GM12878 (cell line): ENCODE results near the gene TRAF3IP3. TPM values are rescaled to one million over a fixed set of nuclear protein-coding genes. Genes with fewer than 3 reads are reported as not detected.

Source experiments
- BACH1 ChIP-seq: fragments of 450-650 bp; IDR thresholded peaks from 2 replicates; pipeline ENCODE4 v1.6.1; 2017; ENCODE audit warnings: mild to moderate bottlenecking, borderline replicate concordance
- EP300 ChIP-seq, 2 experiments: fragments of 150-350 bp in 1 of 2; IDR thresholded peaks; 2 replicates each; pipeline ENCODE4 v1.6.1; 2011 to 2012; ENCODE audit warnings: low read depth in 2 of 2, low read length in 2 of 2, borderline replicate concordance in 1 of 2, improper control_type of control experiment in 1 of 2, inconsistent platforms in 1 of 2; ENCODE audit not compliant: control insufficient read depth in 1 of 2
- FOS ChIP-seq: IDR thresholded peaks from 3 replicates; pipeline ENCODE4 v1.6.1; 2011; ENCODE audit warnings: borderline replicate concordance; ENCODE audit not compliant: insufficient read length; ENCODE audit errors: extremely low read depth
- GABPA ChIP-seq: IDR thresholded peaks from 2 replicates; pipeline ENCODE4 v1.6.1; 2014; ENCODE audit warnings: antibody characterized with exemption, low read depth, mild to moderate bottlenecking, inconsistent platforms
- HDAC6 ChIP-seq: fragments of 200-600 bp; sonication (generic); IDR thresholded peaks from one replicate; pipeline ENCODE4 v1.8.0; 2017; ENCODE audit warnings: antibody characterized with exemption; ENCODE audit not compliant: unreplicated experiment
- IKZF2 ChIP-seq, 2 experiments: fragments of 450-650 bp; IDR thresholded peaks; 2 replicates each; pipeline ENCODE4 v1.6.1; 2017; ENCODE audit warnings: mild to moderate bottlenecking in 2 of 2, moderate library complexity in 2 of 2
- IRF5 ChIP-seq: fragments of 450-650 bp; IDR thresholded peaks from 2 replicates; pipeline ENCODE4 v1.6.1; 2017; ENCODE audit warnings: borderline replicate concordance
- MAX ChIP-seq: IDR thresholded peaks from 2 replicates; pipeline ENCODE4 v1.6.1; 2012; ENCODE audit warnings: low read depth, low read length, improper control_type of control experiment
- MEF2B ChIP-seq: fragments of 450-650 bp; IDR thresholded peaks from 2 replicates; pipeline ENCODE4 v1.6.1; 2018; ENCODE audit warnings: mild to moderate bottlenecking, moderate library complexity; ENCODE audit not compliant: partially characterized antibody, poor library complexity, severe bottlenecking
- NBN ChIP-seq: fragments of 450-650 bp; IDR thresholded peaks from 2 replicates; pipeline ENCODE4 v1.6.1; 2016
- NR2C1 ChIP-seq: fragments of 450-650 bp; IDR thresholded peaks from 2 replicates; pipeline ENCODE4 v1.6.1; 2017; ENCODE audit warnings: antibody characterized with exemption, mild to moderate bottlenecking, moderate library complexity
- NR2C2 ChIP-seq: IDR thresholded peaks from 2 replicates; pipeline ENCODE4 v1.6.1; 2011; ENCODE audit warnings: borderline replicate concordance, low read depth; ENCODE audit not compliant: control insufficient read depth, insufficient read length
- NRF1 ChIP-seq: conservative IDR thresholded peaks from 2 replicates; pipeline ENCODE4 v1.6.1; 2011; ENCODE audit warnings: mild to moderate bottlenecking, low read depth, low read length, improper control_type of control experiment
- PAX5 ChIP-seq: IDR thresholded peaks from 2 replicates; pipeline ENCODE4 v1.6.1; 2011; ENCODE audit warnings: low read depth, low read length, borderline replicate concordance
- PAX8 ChIP-seq: fragments of 450-650 bp; IDR thresholded peaks from 2 replicates; pipeline ENCODE4 v1.6.1; 2017; ENCODE audit warnings: mild to moderate bottlenecking, moderate library complexity
- PML ChIP-seq: IDR thresholded peaks from 2 replicates; pipeline ENCODE4 v1.6.1; 2012; ENCODE audit warnings: low read length, inconsistent platforms
- SMAD1 ChIP-seq: fragments of 450-650 bp; IDR thresholded peaks from 2 replicates; pipeline ENCODE4 v1.6.1; 2018; ENCODE audit warnings: mild to moderate bottlenecking, low read depth; ENCODE audit not compliant: partially characterized antibody
- SMC3 ChIP-seq: IDR thresholded peaks from 2 replicates; pipeline ENCODE4 v1.6.1; 2011; ENCODE audit warnings: low read length, improper control_type of control experiment, borderline replicate concordance
- SREBF2 ChIP-seq: IDR thresholded peaks from 2 replicates; pipeline ENCODE4 v1.6.1; 2012; ENCODE audit warnings: mild to moderate bottlenecking, low read length
- SUPT20H ChIP-seq: IDR thresholded peaks from 2 replicates; pipeline ENCODE4 v1.6.1; 2011; ENCODE audit warnings: low read depth, mild to moderate bottlenecking, low read length, moderate library complexity, borderline replicate concordance; ENCODE audit not compliant: control insufficient read depth
- TCF7 ChIP-seq: IDR thresholded peaks from 2 replicates; pipeline ENCODE4 v1.6.1; 2014; ENCODE audit warnings: antibody characterized with exemption, borderline replicate concordance
- ZBED1 ChIP-seq: IDR thresholded peaks from 2 replicates; pipeline ENCODE4 v1.6.1; 2016; ENCODE audit warnings: borderline replicate concordance
- ZBTB40 ChIP-seq: fragments of 450-650 bp; IDR thresholded peaks from 2 replicates; pipeline ENCODE4 v1.6.1; 2016; ENCODE audit warnings: mild to moderate bottlenecking, moderate library complexity, borderline replicate concordance
- polyA plus RNA-seq, 11 experiments: library from polyadenylated mRNA; depleted of rRNA in 4 of 11; unstranded in 6 of 11; stranded (reverse) in 5 of 11; fragments of >200 nt; fragmentation: Nextera tagmentation in 4 of 11; fragmentation: Illumina TruSeq in 1 of 11; extraction: Ambion mirVana in 4 of 11; extraction: Trizol in 1 of 11; gene quantifications; 1 replicate in 1 of 11; 2 replicates in 10 of 11; pipeline versions ENCODE4 v1.2.1 to v1.2.3, GENCODE V29; 2011 to 2016; ENCODE audit warnings: inconsistent platforms in 2 of 11, missing spikeins in 2 of 11, low read depth in 1 of 11
- total RNA-seq, 4 experiments: library from RNA; depleted of rRNA in 3 of 4; stranded (reverse); fragments of >200 nt in 3 of 4; fragmentation: Illumina TruSeq in 1 of 4; extraction: Trizol in 1 of 4; gene quantifications; 2 replicates each; pipeline versions ENCODE4 v1.2.1 to v1.2.3, GENCODE V29; 2013 to 2021
- TF ChIP-seq, protein P1 (sequence below): IDR thresholded peaks from 2 replicates; pipeline ENCODE4 v1.6.1; 2012; ENCODE audit warnings: low read depth, low read length, improper control_type of control experiment

The TRAF3IP3 gene
- total and polyA plus RNA-seq, 10 of the 15 experiments (the other 5 are each of a cell fraction or from before 2014, with no cell fraction given): 61.6 to 121 (median 96.5) TPM

DNA sequence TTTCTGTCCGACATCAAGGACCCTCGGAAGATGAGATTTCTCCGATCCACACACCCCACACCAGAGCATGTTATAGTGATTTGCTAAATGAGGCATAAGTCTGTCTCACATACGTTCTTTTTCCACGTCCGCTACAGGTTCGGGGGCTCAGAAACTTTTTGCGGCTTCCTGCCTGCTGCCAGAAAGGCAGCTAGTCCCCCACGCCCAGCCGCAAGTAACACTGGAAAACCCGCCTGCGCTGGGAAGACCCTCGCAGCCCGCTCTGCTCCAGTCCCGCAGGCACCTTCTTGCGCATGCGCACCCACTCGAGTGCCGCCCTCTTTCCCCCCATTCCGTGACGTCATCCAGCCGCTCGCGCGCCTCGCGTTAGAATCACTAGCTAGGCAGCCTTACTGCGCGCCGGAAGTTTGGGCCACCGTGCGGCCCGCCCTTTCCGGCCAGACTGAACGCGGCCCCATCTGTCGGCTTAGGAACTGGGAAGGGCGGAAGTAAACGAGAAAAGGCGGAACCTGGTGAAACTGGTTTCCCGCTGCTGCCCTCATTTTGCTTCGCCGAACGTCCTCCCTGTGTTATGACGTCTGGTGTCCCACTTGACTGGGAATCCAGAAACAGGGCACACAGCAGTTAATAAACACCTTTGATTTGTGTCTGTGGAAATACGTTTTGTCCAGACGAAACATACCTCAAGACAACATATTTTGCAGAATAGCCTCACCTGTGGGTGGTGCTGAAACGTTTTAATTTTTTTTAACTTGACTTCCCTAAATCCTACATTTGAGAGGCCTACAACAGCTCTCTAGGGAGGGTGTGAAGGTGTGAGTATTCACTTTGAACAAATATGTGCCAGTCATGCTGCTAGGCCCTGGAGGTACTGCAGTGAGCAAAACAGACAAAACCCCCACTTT is 28.7 kb downstream of the TRAF3IP3 start, which contains the start of gene C1orf74 (continued):
- TF ChIP-seq SMAD1 (no peak), SREBF2 (peak; percentile 45), NRF1 (peak; percentile 89), HDAC6 (no peak), EP300 (IDR thresholded peaks at IDR 0.05; ENCODE audit: borderline replicate concordance in 1 of 2, control insufficient read depth in 1 of 2, low read depth in 2 of 2, low read length in 2 of 2) (no peak), NR2C2 (no peak), PAX5 (0 out of 2 replicates have a peak, but pooled peaks have one; percentile 21), FOS (no peak), PML (peak; percentile 91), GABPA (peak; percentile 97), TCF7 (no peak), MAX (peak; percentile 72), NBN (peak; percentile 100), ZBED1 (no peak), SMC3 (no peak), NR2C1 (no peak), BACH1 (peak; percentile 43; the same call in 1 of the 2 replicates), SUPT20H (no peak), IRF5 (peak; percentile 76), IKZF2 (IDR thresholded peaks at IDR 0.05) (peak in 1 of 2 experiments; percentile 52; a peak in 3 of 4 replicates), ZBTB40 (peak; percentile 96), MEF2B (peak; percentile 36), PAX8 (no peak)
- TF ChIP-seq, protein P1, sequence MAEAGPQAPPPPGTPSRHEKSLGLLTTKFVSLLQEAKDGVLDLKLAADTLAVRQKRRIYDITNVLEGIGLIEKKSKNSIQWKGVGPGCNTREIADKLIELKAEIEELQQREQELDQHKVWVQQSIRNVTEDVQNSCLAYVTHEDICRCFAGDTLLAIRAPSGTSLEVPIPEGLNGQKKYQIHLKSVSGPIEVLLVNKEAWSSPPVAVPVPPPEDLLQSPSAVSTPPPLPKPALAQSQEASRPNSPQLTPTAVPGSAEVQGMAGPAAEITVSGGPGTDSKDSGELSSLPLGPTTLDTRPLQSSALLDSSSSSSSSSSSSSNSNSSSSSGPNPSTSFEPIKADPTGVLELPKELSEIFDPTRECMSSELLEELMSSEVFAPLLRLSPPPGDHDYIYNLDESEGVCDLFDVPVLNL: no peak; the same call in 1 of the 2 replicates
